Duodenal mucosa (tissue), 2 donors: ENCODE measurements around the gene MFSD2A.

Source experiments
- H3K27ac ChIP-seq: one replicate; pipeline ENCODE4 v1.7.0; 2013; ENCODE audit warnings: low read depth, low read length
- H3K27me3 ChIP-seq, 2 donors: one replicate each; pipeline ENCODE4 v1.7.0; 2013; ENCODE audit warnings: low read length in 2 of 2, control low read depth in 1 of 2; ENCODE audit not compliant: insufficient read depth in 2 of 2, control insufficient read depth in 1 of 2
- H3K36me3 ChIP-seq, 2 donors: one replicate each; pipeline ENCODE4 v1.7.0; 2013; ENCODE audit warnings: low read length in 2 of 2, control low read depth in 1 of 2; ENCODE audit not compliant: insufficient read depth in 2 of 2, control insufficient read depth in 1 of 2
- H3K4me1 ChIP-seq, 2 donors: one replicate each; pipeline ENCODE4 v1.7.0; 2013; ENCODE audit warnings: low read length in 2 of 2, control low read depth in 1 of 2; ENCODE audit not compliant: insufficient read depth in 2 of 2, control insufficient read depth in 1 of 2
- H3K4me3 ChIP-seq, 2 donors: one replicate each; pipeline ENCODE4 v1.7.0; 2013; ENCODE audit warnings: low read length in 2 of 2, low read depth in 1 of 2
- H3K9ac ChIP-seq, 2 donors: one replicate each; pipeline ENCODE4 v1.7.0; 2013; ENCODE audit warnings: low read length in 2 of 2, low read depth in 1 of 2
- H3K9me3 ChIP-seq, 2 donors: one replicate each; pipeline ENCODE4 v1.7.0; 2013; ENCODE audit warnings: low read length in 2 of 2, control low read depth in 1 of 2; ENCODE audit not compliant: control insufficient read depth in 1 of 2

MFSD2A gene

GRCh38 chr1:39940980-39941871 is 13.7 kb upstream of the MFSD2A start:
- Histone ChIP-seq H3K27ac (no peak overlapping the region), H3K27me3 (no peaks in the 10 kb centered on the region), H3K9me3 (no peaks in the 10 kb centered on the region), H3K9ac (no peak overlapping the region), H3K36me3 (no peaks in the 10 kb centered on the region), H3K4me1 (peaks cover 16 to 21% of the 10 kb centered on the region in 2 donors), H3K4me3 (no peak overlapping the region)

GRCh38 chr1:39943471-39944290 is 11.3 kb upstream of the MFSD2A start:
- no peaks in the 10 kb centered on the region for H3K36me3 ChIP-seq
- peaks cover 5 to 14% of the 10 kb centered on the region in 2 donors for H3K4me1 ChIP-seq
- no peak overlapping the region for H3K27ac ChIP-seq
- H3K4me3 ChIP-seq: no peak overlapping the region
- no peak overlapping the region for H3K9ac ChIP-seq
- H3K9me3 ChIP-seq: no peaks in the 10 kb centered on the region
- H3K27me3 ChIP-seq: no peaks in the 10 kb centered on the region

- Histone ChIP-seq H3K4me3 (no peak overlapping the region), H3K27me3 (no peaks in the 10 kb centered on the region), H3K9ac (no peak overlapping the region), H3K27ac (no peak overlapping the region), H3K4me1 (peaks cover 5 to 14% of the 10 kb centered on the region in 2 donors), H3K36me3 (no peaks in the 10 kb centered on the region), H3K9me3 (no peaks in the 10 kb centered on the region)
These were observed 10.4 kb upstream of the MFSD2A start for GRCh38 chr1:39944410-39945112.

- Histone ChIP-seq H3K9me3 (no peaks in the 10 kb centered on the region), H3K36me3 (no peaks in the 10 kb centered on the region), H3K27me3 (no peaks in the 10 kb centered on the region), H3K27ac (no peak overlapping the region), H3K4me3 (no peak overlapping the region), H3K4me1 (peaks cover 5 to 14% of the 10 kb centered on the region in 2 donors), H3K9ac (no peak overlapping the region)
These were observed 8.7 kb upstream of the MFSD2A start for GRCh38 chr1:39946216-39946615.

GRCh38 chr1:39947260-39947659 is 7.7 kb upstream of the MFSD2A start:
- no peaks in the 10 kb centered on the region for H3K9me3 ChIP-seq
- H3K4me1 ChIP-seq: peaks cover 5 to 14% of the 10 kb centered on the region in 2 donors
- H3K27ac ChIP-seq: no peak overlapping the region
- no peaks in the 10 kb centered on the region for H3K36me3 ChIP-seq
- no peak overlapping the region for H3K4me3 ChIP-seq
- H3K27me3 ChIP-seq: no peaks in the 10 kb centered on the region
- H3K9ac ChIP-seq: no peak overlapping the region

- Histone ChIP-seq H3K27ac (no peak overlapping the region), H3K9ac (no peak overlapping the region), H3K36me3 (no peaks in the 10 kb centered on the region), H3K27me3 (no peaks in the 10 kb centered on the region), H3K4me3 (no peak overlapping the region), H3K4me1 (peaks cover 5 to 13% of the 10 kb centered on the region in 2 donors), H3K9me3 (no peaks in the 10 kb centered on the region)
These were observed 5.1 kb upstream of the MFSD2A start for GRCh38 chr1:39949891-39950290.

GRCh38 chr1:39951926-39952325 is 3.0 kb upstream of the MFSD2A start:
- no peak overlapping the region for H3K4me3 ChIP-seq
- no peak overlapping the region for H3K9ac ChIP-seq
- no peaks in the 10 kb centered on the region for H3K27me3 ChIP-seq
- no peaks in the 10 kb centered on the region for H3K9me3 ChIP-seq
- H3K36me3 ChIP-seq: no peaks in the 10 kb centered on the region
- H3K4me1 ChIP-seq: peaks cover 5 to 30% of the 10 kb centered on the region in 2 donors
- H3K27ac ChIP-seq: no peak overlapping the region

GRCh38 chr1:39952359-39953110 is 2.4 kb upstream of the MFSD2A start:
- no peak overlapping the region for H3K4me3 ChIP-seq
- H3K4me1 ChIP-seq: peaks cover 2 to 30% of the 10 kb centered on the region in 2 donors
- peaks cover 0 to 5% of the 10 kb centered on the region in 2 donors for H3K36me3 ChIP-seq
- H3K9me3 ChIP-seq: no peaks in the 10 kb centered on the region
- no peak overlapping the region for H3K9ac ChIP-seq
- H3K27me3 ChIP-seq: no peaks in the 10 kb centered on the region
- no peak overlapping the region for H3K27ac ChIP-seq

- Histone ChIP-seq H3K4me3 (peak overlapping the region; percentile 22 to 86), H3K4me1 (peaks cover 10 to 27% of the 10 kb centered on the region in 2 donors), H3K27me3 (no peaks in the 10 kb centered on the region), H3K9ac (peak overlapping the region in 1 of 2 donors; percentile 34), H3K27ac (no peak overlapping the region), H3K36me3 (peaks cover 5 to 8% of the 10 kb centered on the region in 2 donors), H3K9me3 (no peaks in the 10 kb centered on the region)
These were observed 548 bp upstream of the MFSD2A start for GRCh38 chr1:39954324-39954869.
